ENCODE data around the gene PHF11.

DNA sequence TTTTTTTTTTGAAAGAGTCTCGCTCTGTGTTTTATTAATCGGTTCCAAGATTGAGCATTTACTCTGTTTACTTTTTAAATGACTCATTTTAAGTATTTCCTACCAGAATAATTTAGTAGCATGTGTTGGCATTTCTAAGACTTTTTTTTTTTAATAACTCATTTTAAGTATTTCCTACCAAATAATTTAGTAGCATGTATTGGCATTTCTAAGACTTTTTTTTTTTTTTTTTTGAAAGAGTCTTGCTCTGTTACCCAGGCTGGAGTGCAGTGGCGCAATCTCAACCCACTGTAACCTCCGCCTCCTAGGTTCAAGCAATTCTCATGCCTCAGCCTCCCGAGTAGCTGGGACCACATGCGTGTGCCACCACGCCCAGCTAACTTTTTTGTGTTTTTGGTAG lies 38.5 kb upstream of the PHF11 start:
- TF ChIP-seq, protein P1, sequence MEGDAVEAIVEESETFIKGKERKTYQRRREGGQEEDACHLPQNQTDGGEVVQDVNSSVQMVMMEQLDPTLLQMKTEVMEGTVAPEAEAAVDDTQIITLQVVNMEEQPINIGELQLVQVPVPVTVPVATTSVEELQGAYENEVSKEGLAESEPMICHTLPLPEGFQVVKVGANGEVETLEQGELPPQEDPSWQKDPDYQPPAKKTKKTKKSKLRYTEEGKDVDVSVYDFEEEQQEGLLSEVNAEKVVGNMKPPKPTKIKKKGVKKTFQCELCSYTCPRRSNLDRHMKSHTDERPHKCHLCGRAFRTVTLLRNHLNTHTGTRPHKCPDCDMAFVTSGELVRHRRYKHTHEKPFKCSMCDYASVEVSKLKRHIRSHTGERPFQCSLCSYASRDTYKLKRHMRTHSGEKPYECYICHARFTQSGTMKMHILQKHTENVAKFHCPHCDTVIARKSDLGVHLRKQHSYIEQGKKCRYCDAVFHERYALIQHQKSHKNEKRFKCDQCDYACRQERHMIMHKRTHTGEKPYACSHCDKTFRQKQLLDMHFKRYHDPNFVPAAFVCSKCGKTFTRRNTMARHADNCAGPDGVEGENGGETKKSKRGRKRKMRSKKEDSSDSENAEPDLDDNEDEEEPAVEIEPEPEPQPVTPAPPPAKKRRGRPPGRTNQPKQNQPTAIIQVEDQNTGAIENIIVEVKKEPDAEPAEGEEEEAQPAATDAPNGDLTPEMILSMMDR (conservative IDR thresholded peaks at IDR 0.05; ENCODE audit: low read length) = no peak
- no peak for TF ChIP-seq EZH2phosphoT487 (IDR thresholded peaks at IDR 0.05; ENCODE audit: borderline replicate concordance, low read depth, low read length)

Measured in OCI-LY7 (cell line).